ACC112 (cell line): ENCODE measurements around the gene LRP11.
"Not testable (repeated sequence)": the region's sequence is repeated elsewhere in the genome, so short reads cannot be mapped to it uniquely, and the experiment has no call there.

Experiments used
- H2AFZ ChIP-seq: fragments of 200-600 bp; sonication (generic); one replicate; pipeline ENCODE4 v1.6.0; 2017; ENCODE audit warnings: antibody characterized with exemption, low read length; ENCODE audit not compliant: unreplicated experiment
- H3K27ac ChIP-seq: fragments of 200-600 bp; sonication (generic); 2 replicates; pipeline ENCODE4 v1.5.1; 2014; ENCODE audit warnings: low read depth, mild to moderate bottlenecking, antibody characterized with exemption, low read length, moderate library complexity
- H3K27me3 ChIP-seq: fragments of 200-600 bp; sonication (generic); 2 replicates; pipeline ENCODE4 v1.6.1; 2014; ENCODE audit warnings: mild to moderate bottlenecking, antibody characterized with exemption, low read length, moderate library complexity, mixed read lengths; ENCODE audit not compliant: insufficient read depth
- H3K36me3 ChIP-seq: fragments of 200-600 bp; sonication (generic); 2 replicates; pipeline ENCODE4 v1.6.1; 2016; ENCODE audit warnings: mild to moderate bottlenecking, antibody characterized with exemption, low read length, moderate library complexity, mixed read lengths; ENCODE audit not compliant: insufficient read depth
- H3K4me1 ChIP-seq: fragments of 200-600 bp; sonication (generic); one replicate; pipeline ENCODE4 v1.6.1; 2016; ENCODE audit warnings: low read length, mixed read lengths; ENCODE audit not compliant: insufficient read depth, unreplicated experiment, control insufficient read depth
- H3K4me3 ChIP-seq: fragments of 200-600 bp; sonication (generic); 2 replicates; pipeline ENCODE4 v1.5.1; 2014; ENCODE audit warnings: mild to moderate bottlenecking, low read depth, low read length
- H3K79me2 ChIP-seq: fragments of 200-600 bp; sonication (generic); one replicate; pipeline ENCODE4 v1.6.0; 2016; ENCODE audit warnings: low read length; ENCODE audit not compliant: control insufficient read depth, unreplicated experiment, insufficient read depth

LRP11 gene

DNA sequence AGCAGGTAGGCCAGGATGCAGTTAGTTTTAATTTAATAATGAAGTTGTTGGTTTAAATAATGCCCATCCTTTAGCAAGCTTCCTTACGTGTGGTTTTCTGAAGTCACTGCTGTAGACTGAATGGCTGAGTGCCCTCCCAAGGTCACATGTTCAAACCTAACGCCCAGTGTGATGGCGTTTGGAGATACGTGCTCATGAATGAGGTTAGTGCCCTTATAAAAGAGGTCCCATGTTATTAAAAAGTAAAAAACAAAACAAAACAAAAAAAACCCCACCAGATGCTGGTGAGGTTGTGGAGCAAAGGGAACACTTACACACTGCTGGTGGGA lies 16.3 kb downstream of the LRP11 start:
- H3K36me3 ChIP-seq, result no peaks in the 10 kb centered on the region
- peaks cover 6% of the 10 kb centered on the region for H3K79me2 ChIP-seq
- H3K27ac ChIP-seq, result peak overlapping the region; percentile 84
- peaks cover 70% of the 10 kb centered on the region for H3K4me1 ChIP-seq
- H2AFZ ChIP-seq, result no peak overlapping the region
- no peaks in the 10 kb centered on the region for H3K27me3 ChIP-seq
- no peak overlapping the region for H3K4me3 ChIP-seq

DNA sequence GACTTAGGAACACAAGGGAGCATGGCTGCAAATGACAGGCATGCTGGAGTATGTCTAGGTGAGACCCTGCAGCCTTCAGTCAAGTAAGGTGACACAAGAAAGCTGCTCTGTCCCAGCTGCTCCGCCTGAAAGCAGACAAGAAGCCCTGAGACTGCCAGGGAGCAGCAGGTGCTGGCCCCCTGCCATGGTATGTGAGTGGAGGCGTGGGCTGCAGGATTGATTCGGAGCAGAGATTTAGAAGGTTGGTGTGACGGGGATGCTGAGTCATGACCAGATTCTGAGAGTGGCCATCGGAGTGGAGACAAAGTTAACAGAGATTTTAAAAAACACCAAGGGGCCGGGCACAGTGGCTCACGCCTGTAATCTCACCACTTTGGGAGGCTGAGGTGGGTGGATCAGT lies 17.8 kb downstream of the LRP11 start:
- Histone ChIP-seq H3K36me3 (no peaks in the 10 kb centered on the region), H3K27me3 (no peaks in the 10 kb centered on the region), H3K27ac (peak overlapping the region; percentile 78), H3K79me2 (peaks cover 3% of the 10 kb centered on the region), H3K4me1 (peaks cover 55% of the 10 kb centered on the region), H2AFZ (no peak overlapping the region), H3K4me3 (no peak overlapping the region)

DNA sequence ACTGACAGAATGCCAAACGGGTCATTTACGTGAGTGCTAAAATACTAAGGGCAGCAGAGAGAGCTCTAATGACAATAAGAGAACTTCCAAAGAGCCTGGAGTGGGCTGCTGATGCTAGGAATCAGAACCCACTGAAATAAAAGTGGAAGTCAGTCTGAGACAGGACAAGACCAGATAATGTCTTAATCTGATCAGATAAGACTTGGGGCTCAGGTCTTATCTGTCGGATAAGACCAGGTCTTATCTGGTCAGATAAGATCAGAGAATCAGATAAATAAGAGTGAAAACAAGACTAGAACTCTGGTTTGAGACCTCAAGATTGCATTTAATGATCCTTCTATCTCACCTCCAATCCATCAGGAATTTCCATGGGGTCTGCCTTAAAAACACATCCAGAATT lies 18.6 kb downstream of the LRP11 start:
- Histone ChIP-seq H3K4me3 (no peak overlapping the region), H3K4me1 (peaks cover 56% of the 10 kb centered on the region), H3K79me2 (no peaks in the 10 kb centered on the region), H3K27ac (no peak overlapping the region), H2AFZ (no peak overlapping the region), H3K36me3 (no peaks in the 10 kb centered on the region), H3K27me3 (no peaks in the 10 kb centered on the region)

DNA sequence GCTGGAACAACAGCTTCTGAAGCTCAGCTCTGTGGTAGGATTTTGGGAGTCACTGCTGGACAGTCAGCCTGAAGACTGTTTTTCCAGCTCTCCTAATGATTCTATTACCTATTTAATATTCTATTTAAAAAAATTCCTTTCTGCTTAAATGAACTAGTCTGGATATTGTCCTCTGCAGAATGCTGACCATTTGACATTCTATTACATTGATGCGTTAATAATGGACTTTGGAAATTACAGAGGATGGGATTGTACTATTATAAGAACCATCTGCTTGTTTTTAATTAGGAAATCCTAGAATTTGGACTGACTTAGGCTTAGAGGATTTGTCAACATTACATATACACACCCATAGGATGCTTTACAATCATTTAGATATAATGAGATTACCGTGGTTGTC lies 19.7 kb downstream of the LRP11 start:
- Histone ChIP-seq H3K36me3 (no peaks in the 10 kb centered on the region), H2AFZ (no peak overlapping the region), H3K79me2 (no peaks in the 10 kb centered on the region), H3K4me3 (no peak overlapping the region), H3K4me1 (peaks cover 64% of the 10 kb centered on the region), H3K27me3 (no peaks in the 10 kb centered on the region), H3K27ac (peak overlapping the region; percentile 36; the same call in 1 of the 2 replicates)

DNA sequence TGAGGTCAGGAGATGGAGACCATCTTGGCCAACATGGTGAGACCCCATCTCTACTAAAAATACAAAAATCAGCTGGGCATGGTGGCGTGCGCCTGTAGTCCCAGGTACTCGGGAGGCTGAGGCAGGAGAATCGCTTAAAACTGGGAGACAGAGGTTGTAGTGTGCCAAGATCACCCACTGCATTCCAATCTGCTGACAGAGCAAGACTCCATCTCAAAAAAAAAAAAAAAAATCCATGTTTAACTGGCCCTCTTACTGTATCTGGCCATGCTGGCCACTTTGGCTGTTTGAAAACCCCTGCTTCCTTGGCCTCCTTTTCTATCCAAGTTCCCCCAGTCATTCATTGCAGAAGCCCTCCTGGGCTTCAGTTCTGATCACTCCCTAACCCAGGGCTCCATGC lies 20.1 kb downstream of the LRP11 start:
- Histone ChIP-seq H3K27ac (peak overlapping the region; percentile 36; the same call in 1 of the 2 replicates), H3K4me1 (peaks cover 64% of the 10 kb centered on the region)
- not testable (repeated sequence) for H3K79me2 ChIP-seq, H3K36me3 ChIP-seq, H3K27me3 ChIP-seq, H2AFZ ChIP-seq, H3K4me3 ChIP-seq

DNA sequence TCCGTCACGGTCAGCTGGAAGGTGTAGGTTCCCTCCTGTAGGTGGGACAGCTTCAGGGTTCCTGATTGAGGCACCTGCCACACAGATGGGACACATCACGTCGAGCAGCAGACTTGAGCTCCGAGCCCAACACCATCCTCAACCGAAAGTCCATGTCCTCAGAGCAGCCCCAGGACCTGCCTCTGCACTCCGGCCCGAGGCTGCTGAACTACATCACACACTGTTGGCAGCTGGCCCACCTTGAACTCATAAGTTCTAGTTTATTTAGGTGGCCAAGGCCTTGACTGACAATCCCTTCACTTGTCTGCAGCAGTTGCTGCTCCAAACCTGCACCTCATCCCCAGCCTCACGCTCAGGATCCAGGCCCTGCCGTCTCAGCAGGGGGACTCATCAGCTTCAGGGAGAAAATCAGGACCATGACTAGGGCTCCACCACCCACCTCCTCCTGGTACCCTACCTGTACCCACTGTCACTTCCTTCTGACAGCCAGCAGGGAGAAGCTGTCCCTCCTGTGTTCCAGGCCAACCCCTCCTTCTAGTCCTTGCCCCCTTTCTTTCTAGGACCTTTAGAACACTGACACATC lies 21.0 kb downstream of the LRP11 start:
- Histone ChIP-seq H2AFZ (no peak overlapping the region), H3K4me3 (no peak overlapping the region), H3K27ac (no peak overlapping the region), H3K79me2 (no peaks in the 10 kb centered on the region), H3K36me3 (no peaks in the 10 kb centered on the region), H3K4me1 (peaks cover 60% of the 10 kb centered on the region), H3K27me3 (no peaks in the 10 kb centered on the region)

DNA sequence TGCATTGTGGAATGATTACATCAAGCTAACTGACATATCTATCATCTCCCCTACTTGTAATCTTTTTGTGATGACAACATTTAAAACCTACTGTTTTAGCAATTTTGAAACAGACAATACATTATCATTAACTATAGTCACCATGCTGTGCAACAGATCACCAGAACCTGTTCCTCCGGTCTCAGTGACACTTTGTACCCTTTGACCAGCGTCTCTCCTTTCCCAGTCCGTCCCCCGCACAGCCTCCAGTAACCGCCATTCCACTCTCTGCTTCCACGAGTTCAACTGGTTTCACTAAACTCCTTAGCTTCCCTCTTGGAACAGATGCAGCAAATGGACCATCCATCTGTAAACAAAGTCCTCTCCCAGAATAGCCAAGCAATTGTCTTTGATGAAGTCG lies 21.8 kb downstream of the LRP11 start:
- Histone ChIP-seq H3K4me3 (no peak overlapping the region), H3K36me3 (no peaks in the 10 kb centered on the region), H3K27ac (no peak overlapping the region), H3K4me1 (peaks cover 55% of the 10 kb centered on the region), H2AFZ (no peak overlapping the region), H3K27me3 (no peaks in the 10 kb centered on the region), H3K79me2 (no peaks in the 10 kb centered on the region)

DNA sequence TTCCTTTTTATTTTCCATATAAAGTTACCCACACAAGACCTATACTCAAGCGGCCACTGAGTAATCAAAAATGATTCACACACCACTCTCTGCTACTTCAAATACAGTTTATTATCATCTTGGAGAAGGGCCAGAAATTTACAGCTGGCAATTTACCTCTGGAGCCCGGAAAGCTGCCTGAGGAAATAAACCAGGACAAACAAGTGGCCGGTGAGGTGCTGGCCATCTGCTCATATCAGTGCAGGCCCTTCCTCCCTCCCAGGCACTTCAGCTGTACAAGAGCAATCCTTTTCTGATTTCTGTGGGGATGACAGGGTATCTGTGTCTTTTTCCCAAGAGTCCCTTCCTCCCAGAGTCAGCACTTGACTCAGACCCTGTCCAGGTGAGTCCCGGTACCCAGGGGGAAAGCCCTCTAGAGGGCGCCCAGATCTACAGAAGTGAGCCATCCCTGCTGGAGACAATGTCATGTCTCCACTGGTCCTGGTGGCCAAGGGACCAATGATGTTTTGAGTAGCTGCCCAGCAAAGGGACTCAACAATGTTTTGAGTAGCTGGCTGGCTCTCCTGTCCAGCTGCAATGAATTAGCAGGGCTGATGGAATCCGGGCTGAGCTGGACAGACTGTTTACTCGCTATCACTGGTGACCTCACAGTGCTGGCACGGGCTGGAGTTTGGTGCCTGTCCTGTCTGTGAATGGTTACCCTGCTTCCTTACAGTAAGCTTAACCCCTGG lies 23.6 kb downstream of the LRP11 start:
- H3K4me1 ChIP-seq, result peaks cover 40% of the 10 kb centered on the region
- no peaks in the 10 kb centered on the region for H3K36me3 ChIP-seq
- H3K4me3 ChIP-seq, result no peak overlapping the region
- H2AFZ ChIP-seq, result no peak overlapping the region
- H3K27ac ChIP-seq, result peak overlapping the region; percentile 48
- no peaks in the 10 kb centered on the region for H3K27me3 ChIP-seq
- H3K79me2 ChIP-seq, result no peaks in the 10 kb centered on the region

DNA sequence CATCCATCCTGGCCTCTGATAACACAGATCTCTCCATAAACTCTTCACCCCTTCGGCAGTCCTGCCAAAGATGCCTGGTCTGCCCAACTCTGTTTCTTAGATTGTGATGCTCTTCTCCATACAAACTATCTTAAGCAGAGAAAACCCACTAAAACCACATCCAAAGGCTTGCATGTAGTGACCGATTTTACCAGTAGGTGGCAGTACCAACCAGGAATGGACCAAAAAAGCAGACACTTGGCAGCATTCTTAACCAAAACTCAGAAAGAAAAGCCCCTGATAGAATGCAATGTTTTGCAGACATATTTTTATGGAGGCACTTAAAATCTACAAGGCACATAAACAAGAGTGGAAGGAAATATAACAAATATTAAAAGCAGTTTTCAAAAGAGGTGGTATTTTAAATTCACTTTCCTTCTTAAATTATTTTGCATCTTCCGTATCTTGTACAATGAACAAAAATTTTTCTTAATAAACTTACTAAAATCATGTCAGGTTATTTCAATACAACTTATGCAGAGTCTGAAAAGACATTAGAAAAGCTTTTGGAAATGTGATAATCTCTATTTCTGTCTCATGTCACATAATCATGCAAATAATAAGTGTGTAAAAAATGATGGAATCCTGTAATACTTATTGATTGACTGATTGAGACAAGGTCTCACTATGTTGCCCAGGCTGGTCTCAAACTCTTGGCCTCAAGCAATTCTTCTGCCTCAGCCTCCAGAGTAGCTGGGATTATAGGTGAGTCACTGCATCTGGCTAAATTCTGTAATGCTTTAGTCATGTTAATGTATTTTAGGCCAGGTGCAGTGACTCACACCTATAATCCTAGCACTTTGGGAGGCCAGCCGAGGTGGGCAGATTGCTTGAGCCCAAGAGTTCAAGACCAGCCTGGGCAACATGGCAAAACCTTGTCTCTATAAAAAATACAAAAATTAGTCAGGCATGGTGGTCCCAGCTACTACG lies 29.4 kb downstream of the LRP11 start:
- Histone ChIP-seq H3K27me3 (no peaks in the 10 kb centered on the region), H3K27ac (no peak overlapping the region), H3K4me3 (no peak overlapping the region), H3K4me1 (peaks cover 11% of the 10 kb centered on the region), H3K79me2 (no peaks in the 10 kb centered on the region), H2AFZ (no peak overlapping the region), H3K36me3 (0 out of 2 replicates have a peak, but pooled peaks cover 3% of the 10 kb centered on the region)

DNA sequence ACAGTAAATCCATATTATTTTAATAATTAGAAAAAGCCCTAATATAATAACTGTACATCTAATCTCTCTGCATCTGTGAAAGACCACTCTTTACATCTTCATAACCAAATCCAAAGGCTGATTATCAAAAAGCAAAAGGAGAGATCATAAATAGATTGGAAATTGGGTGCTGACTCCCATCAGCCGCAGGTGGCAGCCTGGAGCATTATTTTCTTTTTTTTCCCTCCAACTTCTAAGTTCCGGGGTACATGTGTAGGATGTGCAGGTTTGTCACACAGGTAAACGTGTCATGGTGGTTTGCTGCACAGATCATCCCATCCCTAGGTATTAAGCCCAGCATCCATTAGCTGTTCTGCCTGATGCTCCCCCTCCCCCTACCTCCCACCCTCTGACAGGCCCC lies 30.5 kb downstream of the LRP11 start:
- Histone ChIP-seq H3K79me2 (no peaks in the 10 kb centered on the region), H2AFZ (no peak overlapping the region), H3K27me3 (no peaks in the 10 kb centered on the region), H3K4me3 (no peak overlapping the region), H3K4me1 (peaks cover 11% of the 10 kb centered on the region), H3K27ac (no peak overlapping the region), H3K36me3 (0 out of 2 replicates have a peak, but pooled peaks cover 3% of the 10 kb centered on the region)
